BJ (cell line): ENCODE measurements around the gene DYNLRB1. TPM values are rescaled to one million over a fixed set of nuclear protein-coding genes. Genes with fewer than 3 reads are reported as not detected.
"Not testable (repeated sequence)": the region's sequence is repeated elsewhere in the genome, so short reads cannot be mapped to it uniquely, and the experiment has no call there.

Source experiments
- CTCF ChIA-PET: fragments of 350-600 bp; formaldehyde crosslinking; extraction: SDS; loops from one replicate; lab custom pipeline; 2021; ENCODE audit warnings: antibody characterized with exemption, inconsistent platforms; lab: Yijun Ruan, JAX
- POLR2A ChIA-PET: fragments of 300-600 bp; sonication (Branson Sonifier 250); formaldehyde crosslinking; extraction: SDS; loops from one replicate; lab custom pipeline; 2021; ENCODE audit warnings: antibody characterized with exemption; lab: Charles Lee
- DNase-seq: peaks from one replicate; pipeline ENCODE4 v3.0.0-alpha.2; 2011; ENCODE audit warnings: low read depth
- H3K27me3 ChIP-seq: 2 replicates; pipeline ENCODE4 v1.6.0; 2011; ENCODE audit warnings: low read length; ENCODE audit not compliant: control insufficient read depth, insufficient read depth
- H3K36me3 ChIP-seq: 2 replicates; pipeline ENCODE4 v1.5.1; 2011; ENCODE audit warnings: low read length; ENCODE audit not compliant: control insufficient read depth, insufficient read depth
- H3K4me3 ChIP-seq: 2 replicates; pipeline ENCODE4 v1.5.1; 2011; ENCODE audit warnings: low read depth, mild to moderate bottlenecking, control low read depth, low read length
- polyA plus RNA-seq: library from polyadenylated mRNA; depleted of rRNA; stranded (reverse); fragments of >200 nt; gene quantifications from 2 replicates; pipeline ENCODE4 v1.2.3, GENCODE V29; 2011
- TF ChIP-seq, protein P1 (sequence below): IDR thresholded peaks from 2 replicates; pipeline ENCODE4 v1.5.1; 2011; ENCODE audit warnings: low read depth, mild to moderate bottlenecking, control low read depth, inconsistent platforms, low read length, moderate library complexity; ENCODE audit not compliant: insufficient read depth

Gene DYNLRB1
- polyA plus RNA-seq, 1 experiment, result 310 TPM

DNA sequence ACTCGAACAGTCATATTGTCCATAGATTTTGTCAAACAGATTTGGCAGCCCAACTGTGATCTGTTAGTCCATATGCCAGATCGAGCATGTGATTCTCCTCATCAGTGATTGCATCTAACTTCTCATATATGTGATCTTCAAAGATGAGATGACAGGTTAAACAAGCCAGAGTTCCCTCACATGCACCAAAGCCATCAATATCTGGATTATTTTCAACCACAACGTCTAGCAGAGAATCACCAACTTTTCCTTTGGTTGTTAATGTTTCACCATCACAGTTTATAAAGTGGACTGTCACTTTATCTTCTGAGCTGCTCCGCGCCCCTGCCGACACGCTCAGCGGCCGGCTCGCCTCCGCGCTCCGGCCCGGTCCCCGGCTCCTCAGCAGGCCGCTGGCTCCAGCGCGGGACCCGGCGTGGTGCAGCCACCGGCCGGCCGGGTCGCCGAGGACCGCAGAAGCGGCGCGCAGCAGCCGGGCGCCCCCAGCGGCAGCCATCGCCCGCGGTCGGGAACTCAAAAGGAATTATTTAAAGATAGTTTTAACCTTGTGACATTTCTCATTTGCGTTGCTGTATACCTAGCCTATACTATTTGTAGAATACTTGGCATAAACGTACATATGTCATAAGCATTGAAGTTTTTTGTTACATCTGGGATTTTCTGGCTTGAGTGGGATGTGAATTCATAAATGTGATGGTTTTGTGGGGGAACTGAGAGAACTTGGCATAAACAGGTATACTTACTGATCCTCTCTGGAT is 40.1 kb upstream of the DYNLRB1 start:
- POLR2A ChIA-PET, result no interaction called here
- no peak overlapping the region for H3K4me3 ChIP-seq
- no peak for DNase-seq
- CTCF ChIA-PET, result interaction anchor here (0.6 to 3.4 kb wide), 11 partner anchors 11 to 286 kb away, joined by 3 to 39 read pairs (median 3); no protein-coding TSS in a partner anchor
- peaks cover 3% of the 10 kb centered on the region; the same call in 1 of the 2 replicates for H3K36me3 ChIP-seq
- no peaks in the 10 kb centered on the region for H3K27me3 ChIP-seq
- TF ChIP-seq, protein P1, sequence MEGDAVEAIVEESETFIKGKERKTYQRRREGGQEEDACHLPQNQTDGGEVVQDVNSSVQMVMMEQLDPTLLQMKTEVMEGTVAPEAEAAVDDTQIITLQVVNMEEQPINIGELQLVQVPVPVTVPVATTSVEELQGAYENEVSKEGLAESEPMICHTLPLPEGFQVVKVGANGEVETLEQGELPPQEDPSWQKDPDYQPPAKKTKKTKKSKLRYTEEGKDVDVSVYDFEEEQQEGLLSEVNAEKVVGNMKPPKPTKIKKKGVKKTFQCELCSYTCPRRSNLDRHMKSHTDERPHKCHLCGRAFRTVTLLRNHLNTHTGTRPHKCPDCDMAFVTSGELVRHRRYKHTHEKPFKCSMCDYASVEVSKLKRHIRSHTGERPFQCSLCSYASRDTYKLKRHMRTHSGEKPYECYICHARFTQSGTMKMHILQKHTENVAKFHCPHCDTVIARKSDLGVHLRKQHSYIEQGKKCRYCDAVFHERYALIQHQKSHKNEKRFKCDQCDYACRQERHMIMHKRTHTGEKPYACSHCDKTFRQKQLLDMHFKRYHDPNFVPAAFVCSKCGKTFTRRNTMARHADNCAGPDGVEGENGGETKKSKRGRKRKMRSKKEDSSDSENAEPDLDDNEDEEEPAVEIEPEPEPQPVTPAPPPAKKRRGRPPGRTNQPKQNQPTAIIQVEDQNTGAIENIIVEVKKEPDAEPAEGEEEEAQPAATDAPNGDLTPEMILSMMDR, result peak; percentile 50

DNA sequence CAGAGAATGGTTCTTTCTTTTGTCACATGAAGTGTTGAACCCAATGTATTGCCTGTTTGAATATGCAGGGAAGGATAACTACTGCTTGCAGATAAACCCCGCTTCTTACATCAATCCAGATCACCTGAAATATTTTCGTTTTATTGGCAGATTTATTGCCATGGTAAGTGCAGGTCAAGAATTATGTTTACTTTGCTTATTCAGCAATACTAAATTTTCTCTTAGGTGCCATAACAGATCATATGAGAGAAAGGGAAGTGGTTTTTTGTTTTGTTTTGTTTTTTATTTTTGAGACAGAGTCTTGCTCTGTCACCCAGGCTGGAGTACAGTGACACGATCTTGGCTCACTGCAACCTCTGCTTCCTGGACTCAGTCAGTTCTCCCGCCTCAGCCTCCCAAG is 36.6 kb upstream of the DYNLRB1 start:
- ChIA-PET POLR2A (no interaction called here), CTCF (interaction anchor here (5.4 kb wide), 1 partner anchor 167 kb away, joined by 20 read pairs; no protein-coding TSS in a partner anchor)
- DNase-seq, result no peak
- no peaks in the 10 kb centered on the region for H3K27me3 ChIP-seq
- peaks cover 12% of the 10 kb centered on the region for H3K36me3 ChIP-seq
- no peak overlapping the region for H3K4me3 ChIP-seq
- TF ChIP-seq, protein P1, result no peak

DNA sequence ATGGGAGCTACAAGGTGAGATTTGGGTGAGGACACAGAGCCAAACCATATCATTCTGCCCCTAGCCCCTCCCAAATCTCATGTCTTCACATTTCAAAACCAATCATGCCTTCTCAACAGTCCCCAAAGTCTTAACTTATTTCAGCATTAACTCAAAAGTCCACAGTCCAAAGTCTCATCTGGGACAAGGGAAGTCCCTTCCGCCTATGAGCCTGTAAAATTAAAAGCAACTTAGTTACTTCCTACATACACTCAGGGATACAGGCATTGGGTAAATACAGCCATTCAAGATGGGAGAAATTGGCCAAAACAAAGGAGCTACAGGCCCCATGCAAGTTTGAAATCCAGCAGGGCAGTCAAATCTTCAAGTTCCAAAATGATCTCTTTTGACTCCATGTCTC is 34.1 kb upstream of the DYNLRB1 start:
- peaks cover 13% of the 10 kb centered on the region for H3K36me3 ChIP-seq
- not testable (repeated sequence) for H3K27me3 ChIP-seq, H3K4me3 ChIP-seq, DNase-seq
- ChIA-PET CTCF (interaction anchor here (0.6 to 5.4 kb wide), 3 partner anchors 66 to 292 kb away, joined by 3 to 20 read pairs (median 3); no protein-coding TSS in a partner anchor), POLR2A (interaction anchor here (0.7 kb wide), 1 partner anchor 286 kb away, joined by 4 read pairs; no protein-coding TSS in a partner anchor)

DNA sequence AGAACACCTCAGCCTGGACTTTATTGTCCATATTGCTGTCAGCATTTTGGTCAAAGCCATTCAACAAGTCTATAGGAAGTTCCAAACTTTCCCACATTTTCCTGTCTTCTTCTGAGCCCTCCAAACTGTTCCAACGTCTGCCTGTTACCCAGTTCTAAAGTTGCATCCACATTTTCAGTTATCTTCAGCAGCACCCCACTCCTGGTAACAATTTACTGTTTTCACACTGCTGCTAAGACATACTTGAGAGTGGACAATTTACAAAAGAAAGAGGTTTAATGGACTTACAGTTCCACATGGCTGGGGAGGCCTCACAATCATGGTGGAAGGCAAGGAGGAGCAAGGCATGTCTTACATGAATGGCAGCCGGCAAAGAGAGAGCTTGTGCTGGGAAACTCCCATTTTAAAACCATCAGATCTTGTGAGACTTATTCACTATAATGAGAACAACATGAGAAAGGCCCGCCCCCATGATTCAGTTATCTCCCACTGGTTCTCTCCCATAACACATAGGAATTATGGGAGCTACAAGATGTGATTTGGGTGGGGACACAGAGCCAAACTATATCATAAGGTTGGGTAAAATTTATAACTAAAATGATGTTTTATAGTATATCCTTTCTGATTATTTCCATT is 32.5 kb upstream of the DYNLRB1 start:
- H3K27me3 ChIP-seq, POLR2A ChIA-PET, H3K4me3 ChIP-seq, DNase-seq: not testable (repeated sequence)
- H3K36me3 ChIP-seq, result peaks cover 12% of the 10 kb centered on the region
- CTCF ChIA-PET, result interaction anchor here (5.4 kb wide), 1 partner anchor 171 kb away, joined by 20 read pairs; no protein-coding TSS in a partner anchor

DNA sequence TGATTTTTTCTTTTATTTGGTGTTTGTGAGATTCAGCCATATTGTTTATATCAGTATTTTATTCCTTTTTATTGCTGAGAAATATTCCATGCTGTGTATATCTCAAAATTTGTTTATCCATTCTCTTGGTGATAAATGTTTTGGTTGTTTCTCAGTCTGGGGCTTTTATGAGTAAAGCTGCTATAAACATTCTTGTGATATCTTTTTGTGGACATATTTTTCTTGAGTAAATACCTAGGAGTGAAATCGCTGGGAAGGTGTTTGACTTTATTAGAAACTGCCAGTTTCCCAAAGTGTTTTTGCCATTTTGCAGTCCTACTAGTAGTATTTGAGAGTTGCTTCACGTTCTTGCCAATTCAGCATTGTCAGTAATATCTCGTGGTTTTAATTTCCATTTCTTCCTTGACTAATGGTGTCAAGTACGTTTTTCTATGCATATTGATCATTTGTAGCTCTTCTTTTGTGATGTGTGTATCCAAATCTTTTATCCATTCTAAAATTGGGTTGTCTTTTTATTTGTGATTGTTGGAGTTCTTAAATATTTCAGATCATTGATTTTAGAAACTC is 31.1 kb upstream of the DYNLRB1 start:
- Histone ChIP-seq H3K36me3 (peaks cover 12% of the 10 kb centered on the region), H3K4me3 (no peak overlapping the region), H3K27me3 (no peaks in the 10 kb centered on the region)
- ChIA-PET CTCF (interaction anchor here (0.8 to 1.2 kb wide), 2 partner anchors 173 to 859 kb away, joined by 3 to 7 read pairs; no protein-coding TSS in a partner anchor), POLR2A (no interaction called here)
- TF ChIP-seq, protein P1, result no peak
- no peak for DNase-seq
